Stimulated activated CD4-positive, alpha-beta T cell treated with anti-CD3 and anti-CD28 coated beads, Interleukin-12 subunit alpha, Interleukin-12 subunit beta, amount 100 ng/mL, for 24 hours (primary cell): ENCODE measurements around the gene TNS4.

Source experiments
- DNase-seq, 2 experiments: peaks; one replicate each; pipeline ENCODE4 v3.0.0-alpha.2; 2020; ENCODE audit warnings: low read depth in 2 of 2

TNS4 gene

GRCh38 chr17:40440166-40440565 is 61.3 kb downstream of the TNS4 start:
- DNase-seq, result no peak

GRCh38 chr17:40437095-40437732 is 64.2 kb downstream of the TNS4 start:
- no peak for DNase-seq

GRCh38 chr17:40436636-40437035 is 64.8 kb downstream of the TNS4 start:
- no peak for DNase-seq

- no peak for DNase-seq
These were observed 67.6 kb downstream of the TNS4 start for GRCh38 chr17:40433551-40434415.

- DNase-seq, result no peak
These were observed 68.4 kb downstream of the TNS4 start for GRCh38 chr17:40432864-40433528.

- DNase-seq, result no peak
These were observed 70.2 kb downstream of the TNS4 start for GRCh38 chr17:40431231-40431602.

- no peak for DNase-seq
These were observed 70.9 kb downstream of the TNS4 start for GRCh38 chr17:40430272-40431230.

- no peak for DNase-seq
These were observed 74.4 kb downstream of the TNS4 start for GRCh38 chr17:40427002-40427491.
